ENCODE measurements around the gene AJAP1.

AJAP1 gene

DNA sequence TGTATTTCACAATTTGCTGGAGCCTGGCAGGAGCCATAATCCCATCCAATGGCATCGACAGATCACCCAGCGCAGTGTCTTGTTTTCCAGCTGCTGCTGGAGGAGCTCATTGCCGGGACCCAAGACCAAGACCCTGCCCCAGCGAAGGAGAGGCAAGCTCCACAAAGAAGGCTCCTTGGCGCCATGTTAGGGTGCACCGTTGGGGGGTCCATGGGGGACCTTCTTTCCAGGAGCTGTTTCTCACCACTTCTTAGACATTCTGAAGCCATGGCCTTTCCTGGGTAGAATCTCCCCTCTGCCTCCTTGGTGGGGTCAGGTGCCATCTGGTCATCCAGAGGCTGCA, 31.1 kb downstream of the AJAP1 start:
- peaks cover 4% of the 10 kb centered on the region; the same call in 1 of the 2 replicates for H4K20me1 ChIP-seq
- no peak overlapping the region for H3K27ac ChIP-seq

DNA sequence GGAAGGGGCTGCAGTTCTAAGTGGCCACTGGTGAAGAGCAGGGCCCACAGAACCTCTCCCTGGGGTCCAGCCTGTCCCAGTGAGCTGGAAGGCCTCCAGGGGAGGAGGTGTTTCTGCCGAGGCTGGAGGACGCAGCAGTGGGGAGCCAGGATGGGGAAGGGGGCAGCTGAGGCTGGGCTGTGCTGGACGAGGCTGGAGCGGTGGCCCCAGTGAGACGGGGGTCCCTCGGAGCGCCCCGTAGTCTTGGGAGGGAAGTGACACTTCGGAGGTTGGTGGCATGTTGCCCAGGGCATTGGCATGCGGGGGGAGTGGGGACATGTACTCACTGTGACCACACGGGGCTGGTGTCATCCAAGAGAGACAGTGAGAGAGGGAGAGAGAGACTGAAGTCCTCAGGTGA, 33.5 kb downstream of the AJAP1 start:
- Histone ChIP-seq H3K36me3 (no peaks in the 10 kb centered on the region), H3K27ac (no peak overlapping the region), H3K4me3 (no peak overlapping the region), H3K9me3 (no peaks in the 10 kb centered on the region), H3K9ac (no peak overlapping the region), H3K27me3 (no peaks in the 10 kb centered on the region), H3K4me1 (no peaks in the 10 kb centered on the region), H3K4me2 (no peak overlapping the region), H4K20me1 (peaks cover 4% of the 10 kb centered on the region; the same call in 1 of the 2 replicates)
- TF ChIP-seq Cebpa-rat (IDR thresholded peaks at IDR 0.05): no peak

More for the DNA sequence above, 31.1 kb downstream of the AJAP1 start:
- Histone ChIP-seq H3K9me3 (no peaks in the 10 kb centered on the region), H3K4me3 (no peak overlapping the region), H3K4me2 (no peak overlapping the region), H3K27me3 (no peaks in the 10 kb centered on the region), H3K4me1 (no peaks in the 10 kb centered on the region), H3K9ac (no peak overlapping the region), H3K36me3 (no peaks in the 10 kb centered on the region)
- TF ChIP-seq Cebpa-rat (IDR thresholded peaks at IDR 0.05): no peak

GRCh38 chr1:4689271-4689935, 35.0 kb downstream of the AJAP1 start:
- no peaks in the 10 kb centered on the region for H3K4me1 ChIP-seq
- H3K9ac ChIP-seq: no peak overlapping the region
- no peaks in the 10 kb centered on the region for H3K36me3 ChIP-seq
- no peak overlapping the region for H3K27ac ChIP-seq
- H4K20me1 ChIP-seq: peaks cover 4% of the 10 kb centered on the region; the same call in 1 of the 2 replicates
- H3K4me3 ChIP-seq: no peak overlapping the region
- H3K4me2 ChIP-seq: no peak overlapping the region
- TF ChIP-seq Cebpa-rat (IDR thresholded peaks at IDR 0.05): no peak
- no peaks in the 10 kb centered on the region for H3K9me3 ChIP-seq
- H3K27me3 ChIP-seq: no peaks in the 10 kb centered on the region

DNA sequence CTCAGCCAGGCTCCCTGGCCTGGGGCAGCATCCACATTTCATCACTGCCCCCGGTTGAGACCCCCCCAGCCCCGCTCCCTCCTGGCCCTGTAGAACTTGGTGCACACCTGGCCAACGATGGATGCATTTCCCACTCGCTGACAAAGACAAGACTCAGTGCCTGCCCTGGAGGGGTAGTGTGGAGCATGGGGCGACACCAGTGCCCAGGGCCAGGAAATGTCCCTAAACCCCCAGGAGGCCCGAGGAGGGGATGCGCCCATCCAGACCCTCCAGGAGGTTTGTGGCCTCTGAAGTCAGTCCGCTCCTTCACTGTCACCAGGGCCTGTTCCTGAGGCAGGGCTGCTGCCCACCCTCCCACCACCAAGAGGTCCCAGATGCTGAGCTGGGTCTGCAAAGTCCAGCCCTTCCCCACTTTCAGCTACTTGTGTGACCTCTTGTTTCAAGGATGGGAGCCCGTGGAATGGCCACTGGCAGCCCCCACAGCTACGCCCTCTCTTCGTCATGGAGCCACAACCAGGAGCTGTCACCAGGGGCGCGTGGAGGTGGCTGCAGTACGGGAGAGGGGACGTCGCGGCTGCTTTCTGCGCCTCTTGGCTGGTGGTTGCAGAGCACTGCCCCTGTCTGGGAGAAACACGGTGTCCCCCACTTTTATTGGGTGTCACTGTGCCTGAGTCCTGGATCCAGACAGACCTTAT, 35.7 kb downstream of the AJAP1 start:
- H3K27ac ChIP-seq: no peak overlapping the region
- no peak for TF ChIP-seq Cebpa-rat (IDR thresholded peaks at IDR 0.05)
- H4K20me1 ChIP-seq: peaks cover 4% of the 10 kb centered on the region; the same call in 1 of the 2 replicates
- no peaks in the 10 kb centered on the region for H3K36me3 ChIP-seq
- no peak overlapping the region for H3K9ac ChIP-seq
- no peak overlapping the region for H3K4me3 ChIP-seq
- H3K4me1 ChIP-seq: no peaks in the 10 kb centered on the region
- H3K4me2 ChIP-seq: no peak overlapping the region
- H3K27me3 ChIP-seq: no peaks in the 10 kb centered on the region
- H3K9me3 ChIP-seq: no peaks in the 10 kb centered on the region

- no peak overlapping the region for H3K9ac ChIP-seq
- no peak overlapping the region for H3K27ac ChIP-seq
- H3K9me3 ChIP-seq: no peaks in the 10 kb centered on the region
- no peak overlapping the region for H3K4me3 ChIP-seq
- H3K27me3 ChIP-seq: no peaks in the 10 kb centered on the region
- H3K36me3 ChIP-seq: no peaks in the 10 kb centered on the region
- H3K4me1 ChIP-seq: no peaks in the 10 kb centered on the region
- peaks cover 4% of the 10 kb centered on the region; the same call in 1 of the 2 replicates for H4K20me1 ChIP-seq
- TF ChIP-seq Cebpa-rat (IDR thresholded peaks at IDR 0.05): no peak
- H3K4me2 ChIP-seq: no peak overlapping the region
Observed at GRCh38 chr1:4690951-4691675, 36.7 kb downstream of the AJAP1 start.

- Histone ChIP-seq H3K9ac (no peak overlapping the region), H4K20me1 (peaks cover under 1% of the 10 kb centered on the region; the same call in 1 of the 2 replicates), H3K4me3 (no peak overlapping the region), H3K27me3 (no peaks in the 10 kb centered on the region), H3K4me2 (no peak overlapping the region), H3K27ac (no peak overlapping the region), H3K4me1 (no peaks in the 10 kb centered on the region), H3K36me3 (no peaks in the 10 kb centered on the region), H3K9me3 (no peaks in the 10 kb centered on the region)
- TF ChIP-seq Cebpa-rat (IDR thresholded peaks at IDR 0.05): no peak
Observed at GRCh38 chr1:4691766-4692405, 37.5 kb downstream of the AJAP1 start.

DNA sequence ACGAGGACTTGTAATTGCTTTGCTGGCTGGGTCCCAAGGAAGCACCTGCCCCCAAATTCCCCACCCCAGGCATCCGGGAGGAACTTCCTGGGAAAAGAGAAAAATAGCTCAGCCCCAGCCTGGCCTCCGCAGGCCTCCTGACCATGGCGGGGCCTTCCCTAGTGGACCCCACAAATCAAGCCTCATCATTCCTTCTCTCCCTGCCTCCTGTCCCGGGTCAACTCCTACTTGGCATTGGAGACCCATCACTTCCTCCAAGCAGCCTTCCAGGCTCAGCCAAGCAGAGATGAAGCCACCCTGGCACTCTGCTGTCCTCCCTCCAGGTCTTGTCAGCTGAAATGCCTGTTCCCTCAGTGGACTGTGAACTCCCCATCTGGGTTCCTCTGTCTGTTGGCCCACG, 38.0 kb downstream of the AJAP1 start:
- Histone ChIP-seq H3K9ac (no peak overlapping the region), H3K27me3 (no peaks in the 10 kb centered on the region), H3K36me3 (no peaks in the 10 kb centered on the region), H3K4me1 (no peaks in the 10 kb centered on the region), H3K4me2 (no peak overlapping the region), H3K27ac (no peak overlapping the region), H3K4me3 (no peak overlapping the region), H4K20me1 (no peaks in the 10 kb centered on the region), H3K9me3 (no peaks in the 10 kb centered on the region)
- no peak for TF ChIP-seq Cebpa-rat (IDR thresholded peaks at IDR 0.05)

- Histone ChIP-seq H3K36me3 (no peaks in the 10 kb centered on the region), H3K9me3 (no peaks in the 10 kb centered on the region), H3K27ac (no peak overlapping the region), H3K4me2 (no peak overlapping the region), H3K27me3 (no peaks in the 10 kb centered on the region), H4K20me1 (no peaks in the 10 kb centered on the region), H3K9ac (no peak overlapping the region), H3K4me3 (no peak overlapping the region), H3K4me1 (no peaks in the 10 kb centered on the region)
- no peak for TF ChIP-seq Cebpa-rat (IDR thresholded peaks at IDR 0.05)
Observed at GRCh38 chr1:4693331-4693730, 38.9 kb downstream of the AJAP1 start.

DNA sequence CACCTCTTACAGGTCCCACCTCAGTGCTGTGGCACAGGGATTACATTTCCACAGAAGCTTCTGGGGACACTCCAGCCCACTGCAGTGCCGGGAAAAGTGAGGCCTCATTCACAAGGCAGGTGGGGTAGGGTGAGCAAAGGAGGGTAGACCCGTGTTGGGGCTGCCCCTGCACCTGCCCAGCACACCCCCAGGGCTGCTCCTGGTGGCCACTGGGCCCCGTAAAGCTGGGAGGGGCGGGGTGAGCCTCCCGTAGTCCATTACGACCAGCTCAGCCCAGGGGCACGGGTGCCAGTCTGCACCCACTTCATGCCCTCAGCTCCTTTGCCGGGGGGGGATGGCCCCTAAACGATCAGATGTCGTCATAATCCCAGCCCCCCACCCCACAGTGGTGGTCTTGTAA, 39.5 kb downstream of the AJAP1 start:
- TF ChIP-seq Cebpa-rat (IDR thresholded peaks at IDR 0.05): no peak
- Histone ChIP-seq H3K9me3 (no peaks in the 10 kb centered on the region), H3K4me3 (no peak overlapping the region), H3K4me2 (no peak overlapping the region), H3K27me3 (no peaks in the 10 kb centered on the region), H3K27ac (no peak overlapping the region), H3K4me1 (no peaks in the 10 kb centered on the region), H3K9ac (no peak overlapping the region), H4K20me1 (no peaks in the 10 kb centered on the region), H3K36me3 (no peaks in the 10 kb centered on the region)

GRCh38 chr1:4694492-4694891, 40.1 kb downstream of the AJAP1 start:
- H3K9me3 ChIP-seq: no peaks in the 10 kb centered on the region
- no peak for TF ChIP-seq Cebpa-rat (IDR thresholded peaks at IDR 0.05)
- no peak overlapping the region for H3K4me2 ChIP-seq
- no peaks in the 10 kb centered on the region for H3K36me3 ChIP-seq
- H3K4me3 ChIP-seq: no peak overlapping the region
- no peak overlapping the region for H3K9ac ChIP-seq
- no peaks in the 10 kb centered on the region for H3K4me1 ChIP-seq
- H3K27me3 ChIP-seq: no peaks in the 10 kb centered on the region
- H4K20me1 ChIP-seq: no peaks in the 10 kb centered on the region
- H3K27ac ChIP-seq: no peak overlapping the region

Measured in BLaER1 (cell line).